Panc1 (cell line): ENCODE results near the gene MCM8. TPM values are rescaled to one million over a fixed set of nuclear protein-coding genes. Genes with fewer than 3 reads are reported as not detected.

Experiments
- ATAC-seq: fragments of 200-7000 bp; cut with Tn5 transposase; 2 replicates; pipeline ENCODE4 v1.9.1; 2020; ENCODE audit warnings: mild to moderate bottlenecking, moderate library complexity
- BruUV-seq: library from RNA; stranded (reverse); fragments of 400-500 nt; replicated peaks from 2 replicates; lab custom pipeline; 2021; lab: Mats Ljungman, UMichigan
- CTCF ChIA-PET: fragments of 300-600 bp; sonication (Branson Sonifier 250); formaldehyde crosslinking; loops from one replicate; lab custom pipeline; 2022; ENCODE audit warnings: antibody characterized with exemption; lab: Charles Lee
- POLR2A ChIA-PET: fragments of 300-600 bp; sonication (Branson Sonifier 250); formaldehyde crosslinking; loops from one replicate; lab custom pipeline; 2022; ENCODE audit warnings: antibody characterized with exemption; lab: Charles Lee
- DNase-seq: peaks from one replicate; pipeline ENCODE4 v3.0.0-alpha.2; 2010; ENCODE audit warnings: low read depth, low spot score
- H3K27ac ChIP-seq: 2 replicates; pipeline ENCODE4 v1.5.1; 2011; ENCODE audit warnings: mild to moderate bottlenecking, low read length, inconsistent platforms
- H3K27me3 ChIP-seq: fragments of 200-500 bp; sonication (Bioruptor generic); 2 replicates; pipeline ENCODE4 v1.6.0; 2014; ENCODE audit warnings: low read length, inconsistent platforms; ENCODE audit not compliant: control insufficient read depth, insufficient read depth
- H3K36me3 ChIP-seq: fragments of 200-500 bp; sonication (Bioruptor generic); 2 replicates; pipeline ENCODE4 v1.5.1; 2014; ENCODE audit warnings: inconsistent platforms, mild to moderate bottlenecking, low read length, moderate library complexity; ENCODE audit not compliant: control insufficient read depth, insufficient read depth
- H3K4me1 ChIP-seq: 2 replicates; pipeline ENCODE4 v1.5.1; 2011; ENCODE audit warnings: inconsistent platforms, mild to moderate bottlenecking, low read length, moderate library complexity; ENCODE audit not compliant: control insufficient read depth, insufficient read depth
- H3K4me3 ChIP-seq, 2 experiments: 2 replicates each; pipeline ENCODE4 v1.5.1; 2011 to 2012; ENCODE audit warnings: low read depth in 2 of 2, low read length in 2 of 2, mild to moderate bottlenecking in 2 of 2, inconsistent platforms in 1 of 2, moderate library complexity in 1 of 2
- H3K9me3 ChIP-seq: fragments of 200-500 bp; sonication (Bioruptor generic); 2 replicates; pipeline ENCODE4 v1.5.1; 2014; ENCODE audit warnings: low read depth, mild to moderate bottlenecking, inconsistent platforms, low read length, moderate library complexity; ENCODE audit not compliant: control insufficient read depth, insufficient read depth
- CTCF ChIP-seq: fragments of 450-650 bp; IDR thresholded peaks from 2 replicates; pipeline ENCODE4 v1.5.1; 2017; ENCODE audit warnings: mild to moderate bottlenecking
- POLR2AphosphoS5 ChIP-seq: IDR thresholded peaks from 2 replicates; pipeline ENCODE4 v1.6.1; 2012; ENCODE audit warnings: mild to moderate bottlenecking, low read depth, low read length, moderate library complexity
- REST ChIP-seq, 2 experiments: IDR thresholded peaks; 2 replicates each; pipeline ENCODE4 v1.6.1; 2011 to 2012; ENCODE audit warnings: low read depth in 2 of 2, control low read depth in 1 of 2, low read length in 1 of 2, mild to moderate bottlenecking in 1 of 2, moderate library complexity in 1 of 2; ENCODE audit not compliant: insufficient read depth in 1 of 2
- SIN3A ChIP-seq: IDR thresholded peaks from 2 replicates; pipeline ENCODE4 v1.6.1; 2012; ENCODE audit warnings: low read depth, mild to moderate bottlenecking, low read length, moderate library complexity, borderline replicate concordance; ENCODE audit not compliant: insufficient read depth
- TCF7L2 ChIP-seq: IDR thresholded peaks from 2 replicates; pipeline ENCODE4 v1.6.1; 2011; ENCODE audit warnings: mild to moderate bottlenecking, low read depth, low read length, inconsistent platforms
- in situ Hi-C: cut with HindIII; loops from 2 replicates; pipeline ENCODE4 v1.10.0; 2016; ENCODE audit warnings: low sequenced_read_pairs, low pct_unique_long_range_greater_than_20kb
- intact Hi-C: fragments of 100-400 bp; cut with micrococcal nuclease; formaldehyde crosslinking; loops from one replicate; pipeline ENCODE4 v1.10.0; 2022; ENCODE audit not compliant: unreplicated experiment
- total RNA-seq: library from RNA; stranded (reverse); gene quantifications from one replicate; pipeline ENCODE4 v1.2.1, GENCODE V29; 2021; ENCODE audit not compliant: unreplicated experiment

Gene MCM8
- total RNA-seq, 1 experiment from 2014 or later: 28.3 TPM

GRCh38 chr20:5974531-5974930, 24.1 kb downstream of the MCM8 start:
- Histone ChIP-seq H3K27ac (no peak overlapping the region), H3K4me1 (no peaks in the 10 kb centered on the region), H3K9me3 (no peaks in the 10 kb centered on the region), H3K27me3 (no peaks in the 10 kb centered on the region), H3K4me3 (no peak overlapping the region), H3K36me3 (peaks cover 7% of the 10 kb centered on the region; the same call in 1 of the 2 replicates)
- in situ Hi-C loops: no loop called here
- ATAC-seq (no peak), DNase-seq (no peak)
- POLR2A ChIA-PET: no interaction called here
- TF ChIP-seq REST (IDR thresholded peaks at IDR 0.05; ENCODE audit: insufficient read depth in 1 of 2, low read depth in 2 of 2, low read length in 1 of 2) (no peak), SIN3A (no peak), CTCF (no peak), POLR2AphosphoS5 (no peak), TCF7L2 (no peak)
- intact Hi-C loops: no loop called here
- BruUV-seq: no TSS peak
- CTCF ChIA-PET: no interaction called here

GRCh38 chr20:5975778-5976177, 25.3 kb downstream of the MCM8 start:
- Histone ChIP-seq H3K36me3 (peaks cover 10% of the 10 kb centered on the region; the same call in 1 of the 2 replicates), H3K27me3 (no peaks in the 10 kb centered on the region), H3K4me3 (no peak overlapping the region), H3K27ac (no peak overlapping the region), H3K4me1 (no peaks in the 10 kb centered on the region), H3K9me3 (no peaks in the 10 kb centered on the region)
- intact Hi-C loops (no loop called here), in situ Hi-C loops (no loop called here)
- TF ChIP-seq REST (IDR thresholded peaks at IDR 0.05; ENCODE audit: insufficient read depth in 1 of 2, low read depth in 2 of 2, low read length in 1 of 2): no peak
- TF ChIP-seq CTCF: no peak
- DNase-seq: no peak
- CTCF ChIA-PET: interaction anchor here (0.6 kb wide), 1 partner anchor 9 kb away, joined by 7 read pairs; no protein-coding TSS in a partner anchor
- BruUV-seq: no TSS peak
- POLR2A ChIA-PET: no interaction called here
- no peak for ATAC-seq
